Measurements from ENCODE around the gene GSTA4. TPM values are rescaled to one million over a fixed set of nuclear protein-coding genes. Genes with fewer than 3 reads are reported as not detected.

GSTA4 gene
- total and polyA plus RNA-seq, 2 of the 8 experiments (the other 6 are each of a cell fraction or from before 2014, with no cell fraction given): 13.9 to 21.6 TPM

DNA sequence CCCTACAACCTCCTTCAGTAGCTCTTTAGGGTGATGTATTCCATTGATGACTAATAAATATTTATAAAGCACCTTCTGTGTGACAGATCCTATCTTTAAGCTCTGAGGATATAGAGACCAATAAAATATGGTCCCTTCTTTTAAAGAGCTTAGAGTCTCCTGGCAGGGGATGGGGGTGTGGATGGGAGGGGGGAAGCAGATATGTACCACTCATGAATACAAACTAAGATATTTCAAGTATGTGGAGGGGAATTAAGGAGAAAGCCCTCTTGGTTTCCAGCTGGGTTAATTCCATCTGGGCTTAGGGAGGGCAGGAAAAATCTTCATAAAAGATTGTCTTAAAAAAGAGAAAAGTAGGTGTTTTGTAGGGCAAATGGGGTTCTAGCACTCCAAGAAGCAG, 48.5 kb upstream of the GSTA4 start:
- Histone ChIP-seq H3K18ac (ENCODE audit: extremely low read depth, low read length) (no peak overlapping the region), H3K23ac (ENCODE audit: insufficient read length) (no peak overlapping the region), H3K27me3 (replicated peaks in 1 of 4; ENCODE audit: control insufficient read depth in 3 of 4, extremely low read depth in 1 of 4, insufficient read depth in 3 of 4, low read length in 3 of 4) (no peaks in the 10 kb centered on the region), H4K91ac (replicated peaks; ENCODE audit: insufficient read length, low read length) (no peak overlapping the region), H3K56ac (replicated peaks; ENCODE audit: insufficient read length, low read depth, low read length) (no peak overlapping the region), H2BK120ac (replicated peaks; ENCODE audit: low read depth, low read length) (no peak overlapping the region), H2BK5ac (ENCODE audit: low read depth, low read length) (no peak overlapping the region), H3K79me2 (ENCODE audit: control insufficient read depth in 1 of 2, insufficient read depth in 2 of 2, low read length in 2 of 2) (no peaks in the 10 kb centered on the region), H4K8ac (ENCODE audit: extremely low read depth, insufficient read depth, low read length) (no peak overlapping the region), H4K20me1 (replicated peaks in 1 of 2; ENCODE audit: control insufficient read depth in 1 of 2, insufficient read depth in 2 of 2, low read length in 2 of 2) (no peaks in the 10 kb centered on the region), H2BK15ac (ENCODE audit: low read length) (no peak overlapping the region), H3K4ac (replicated peaks; ENCODE audit: insufficient read length, low read depth, low read length) (no peak overlapping the region), H2AFZ (ENCODE audit: low read length) (no peak overlapping the region), H3K4me1 (replicated peaks in 1 of 4; ENCODE audit: control insufficient read depth in 3 of 4, insufficient read depth in 4 of 4, low read length in 3 of 4) (peaks cover 0 to 9% (median 5%) of the 10 kb centered on the region in 4 experiments; a peak in 4 of 7 replicates), H3K14ac (ENCODE audit: insufficient read length) (no peak overlapping the region), H3K27ac (ENCODE audit: low read depth, low read length) (no peak overlapping the region), H3K4me3 (ENCODE audit: extremely low read depth in 1 of 4, insufficient read depth in 2 of 4, low read depth in 3 of 4, low read length in 4 of 4) (no peak overlapping the region), H2BK20ac (ENCODE audit: low read length) (no peak overlapping the region), H2AK5ac (ENCODE audit: low read depth, low read length) (no peak overlapping the region), H3K79me1 (ENCODE audit: low read depth, low read length) (no peaks in the 10 kb centered on the region), H3K9me3 (ENCODE audit: insufficient read depth in 2 of 2, low read depth in 1 of 2, low read length in 1 of 2) (no peaks in the 10 kb centered on the region), H2BK12ac (ENCODE audit: low read depth, low read length) (no peak overlapping the region), H3K23me2 (ENCODE audit: low read depth, low read length) (no peaks in the 10 kb centered on the region), H4K5ac (ENCODE audit: insufficient read length, low read depth, low read length) (no peak overlapping the region), H3K4me2 (ENCODE audit: insufficient read depth in 1 of 2, low read depth in 2 of 2, low read length in 2 of 2) (no peak overlapping the region), H3K36me3 (ENCODE audit: control insufficient read depth in 2 of 4, insufficient read depth in 4 of 4, low read length in 3 of 4) (peaks cover 0 to 15% (median 5%) of the 10 kb centered on the region in 4 experiments; a peak in 5 of 8 replicates), H3K9ac (replicated peaks in 1 of 4; ENCODE audit: extremely low read depth in 1 of 4, low read depth in 3 of 4, low read length in 3 of 4) (no peak overlapping the region; a peak in 1 of 7 replicates)
- FAIRE-seq (no peak), DNase-seq (ENCODE audit: low read depth in 1 of 2, low spot score in 2 of 2) (no peak)
- ChIA-PET CTCF (ENCODE audit: partially characterized antibody) (interaction anchor here (1.0 to 1.7 kb wide), 5 partner anchors 10 to 48 kb away, joined by 3 to 5 read pairs (median 3); partner anchors contain the start of gene GSTA4), POLR2A (ENCODE audit: partially characterized antibody) (interaction anchor here (1.0 kb wide), 1 partner anchor 48 kb away, joined by 3 read pairs; the partner anchor contains the start of gene GSTA4)
- TF ChIP-seq KDM5A (IDR thresholded peaks at IDR 0.05; ENCODE audit: low read length) (no peak), ASH2L (IDR thresholded peaks at IDR 0.05; ENCODE audit: low read length) (no peak), RXRA (IDR thresholded peaks at IDR 0.05; ENCODE audit: insufficient read depth, low read depth, low read length) (no peak), TAF1 (IDR thresholded peaks at IDR 0.05; ENCODE audit: low read depth, low read length) (no peak), SAP30 (IDR thresholded peaks at IDR 0.05; ENCODE audit: insufficient read depth, insufficient replicate concordance, low read length) (no peak), TAF7 (optimal IDR thresholded peaks at IDR 0.05; ENCODE audit: borderline replicate concordance, low read depth, low read length) (no peak), POLR2A (IDR thresholded peaks at IDR 0.05; ENCODE audit: control extremely low read depth in 1 of 2, low read depth in 2 of 2, low read length in 2 of 2) (no peak), CBX8 (IDR thresholded peaks at IDR 0.05; ENCODE audit: borderline replicate concordance, low read depth, low read length) (no peak), NANOG (IDR thresholded peaks at IDR 0.05; ENCODE audit: insufficient read depth, low read depth, low read length, poor library complexity, severe bottlenecking) (no peak), SP2 (IDR thresholded peaks at IDR 0.05; ENCODE audit: low read length) (no peak), EP300 (IDR thresholded peaks at IDR 0.05; ENCODE audit: borderline replicate concordance in 1 of 2, low read depth in 2 of 2, low read length in 2 of 2) (no peak), SIRT6 (IDR thresholded peaks at IDR 0.05; ENCODE audit: low read length) (no peak), SP1 (IDR thresholded peaks at IDR 0.05; ENCODE audit: low read depth, low read length) (no peak), BACH1 (IDR thresholded peaks at IDR 0.05; ENCODE audit: low read length) (no peak), FOSL1 (IDR thresholded peaks at IDR 0.05; ENCODE audit: insufficient read depth, low read depth, low read length) (no peak)

Measured in H1 (cell line).